Stimulated activated CD4-positive, alpha-beta T cell treated with anti-CD3 and anti-CD28 coated beads, Interleukin-15, amount 100 ng/mL, for 1 hour (primary cell): ENCODE results near the gene SLC39A7.
"Not testable (repeated sequence)": the region's sequence is repeated elsewhere in the genome, so short reads cannot be mapped to it uniquely, and the experiment has no call there.

Experiments used
- DNase-seq, 2 donors: peaks; one replicate each; pipeline ENCODE4 v3.0.0-alpha.2; 2020; ENCODE audit warnings: low read depth in 1 of 2, low spot score in 1 of 2

Gene SLC39A7

DNA sequence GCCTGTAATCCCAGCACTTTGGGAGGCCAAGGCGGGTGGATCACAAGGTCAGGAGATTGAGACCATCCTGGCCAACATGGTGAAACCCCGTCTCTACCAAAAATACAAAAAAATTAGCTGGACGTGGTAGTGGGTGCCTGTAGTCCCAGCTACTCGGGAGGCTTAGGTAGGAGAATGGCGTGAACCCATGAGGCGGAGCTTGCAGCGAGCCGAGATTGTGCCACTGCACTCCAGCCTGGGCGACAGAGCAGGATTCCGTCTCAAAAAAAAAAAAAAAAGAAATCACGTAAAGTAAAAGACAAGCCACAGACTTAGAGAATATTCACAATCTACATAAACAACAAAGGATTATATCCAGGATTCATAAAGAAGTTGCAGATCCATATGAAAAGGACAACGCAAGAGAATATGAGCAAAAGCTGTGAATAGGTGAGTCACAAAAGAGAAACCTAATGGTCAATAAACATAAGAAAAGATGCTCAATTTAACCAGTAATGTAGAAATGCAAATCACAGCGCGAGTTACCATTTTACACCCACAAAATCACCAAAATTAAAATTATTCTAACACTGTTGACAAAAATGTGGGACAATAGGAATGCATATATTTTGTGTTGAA lies 25.9 kb downstream of the SLC39A7 start:
- not testable (repeated sequence) for DNase-seq

DNA sequence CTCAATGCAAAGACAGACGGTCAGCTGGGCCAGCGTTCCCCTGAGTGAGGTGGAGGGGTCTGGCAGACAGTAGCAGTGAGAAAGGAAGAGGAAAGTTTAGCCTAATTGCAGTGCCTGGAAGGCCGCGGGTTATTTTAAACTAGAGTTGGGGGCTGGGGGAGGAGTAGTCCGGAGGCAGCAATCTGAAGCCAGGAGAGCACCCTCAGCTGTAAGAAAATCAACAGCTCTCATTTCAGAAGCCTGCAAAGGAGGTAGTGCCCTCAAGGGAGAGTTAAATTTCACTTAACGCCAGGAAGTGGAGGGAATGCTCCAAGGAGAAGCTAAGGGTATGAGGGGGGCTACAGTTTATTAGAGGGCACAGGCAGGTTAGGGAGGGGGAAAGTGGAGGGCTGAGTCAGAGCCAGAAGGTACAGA lies 34.6 kb downstream of the SLC39A7 start:
- no peak for DNase-seq

DNA sequence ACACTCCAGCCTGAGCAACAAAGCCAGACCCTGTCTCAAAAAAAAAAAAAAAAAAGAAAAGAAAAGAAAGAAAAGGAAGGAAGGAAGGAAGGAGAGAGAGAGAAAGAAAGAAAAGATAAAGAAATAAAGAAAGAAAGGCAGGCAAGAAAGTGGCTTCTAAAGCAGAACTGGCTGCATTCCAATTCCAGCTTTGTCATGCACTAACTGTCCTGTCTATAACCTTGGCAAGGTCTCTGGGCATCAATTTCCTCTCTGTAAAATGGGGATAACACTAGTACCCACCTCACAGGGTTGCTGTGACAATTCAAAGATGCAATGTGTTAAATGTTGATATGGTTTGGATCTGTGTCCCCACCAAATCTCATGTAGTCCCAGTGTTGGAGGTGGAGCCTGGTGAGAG lies 35.7 kb downstream of the SLC39A7 start:
- no peak for DNase-seq

- no peak for DNase-seq
Measured at GRCh38 chr6:33236852-33237251, 36.2 kb downstream of the SLC39A7 start.

- no peak for DNase-seq
Measured at GRCh38 chr6:33237741-33238140, 37.1 kb downstream of the SLC39A7 start.

DNA sequence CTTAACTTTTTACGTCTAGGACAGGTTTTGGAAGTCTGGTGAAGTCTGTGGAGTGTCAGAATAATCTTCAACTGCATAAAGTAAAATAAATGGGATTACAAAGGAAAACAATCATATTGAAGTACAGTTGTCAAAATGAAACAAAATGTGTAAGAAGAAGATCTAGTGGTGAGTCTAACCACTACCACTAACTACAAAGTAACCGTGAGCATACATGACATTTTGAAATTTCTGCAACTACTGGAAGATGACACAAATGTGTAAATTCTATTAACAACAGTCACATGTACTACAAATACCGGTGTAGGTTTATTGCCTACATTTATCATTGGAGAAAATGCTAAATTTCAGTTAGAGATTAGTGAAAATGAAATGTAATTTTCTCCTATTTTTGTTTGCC lies 41.3 kb downstream of the SLC39A7 start:
- DNase-seq: no peak

GRCh38 chr6:33243476-33243875 lies 42.8 kb downstream of the SLC39A7 start:
- no peak for DNase-seq

- peak; percentile 78 to 87 for DNase-seq
Measured at GRCh38 chr6:33247977-33248642, 47.4 kb downstream of the SLC39A7 start.

DNA sequence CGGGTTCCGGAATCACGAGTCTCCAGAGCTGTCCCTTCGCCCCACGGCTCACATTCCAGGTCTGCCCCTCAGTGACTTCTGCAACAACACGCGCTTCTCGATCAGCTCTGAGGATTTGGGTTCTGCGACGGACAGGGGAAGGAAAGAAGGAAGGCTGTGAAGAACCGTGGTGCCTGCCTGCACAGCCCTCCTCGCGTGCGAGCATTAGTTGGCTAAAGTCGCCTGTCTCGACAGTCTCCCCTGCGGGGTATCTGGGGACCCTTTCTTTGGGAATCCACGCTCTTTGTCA lies 47.9 kb downstream of the SLC39A7 start:
- no peak for DNase-seq

- peak; percentile 86 for DNase-seq
Measured at GRCh38 chr6:33248932-33249731, 48.5 kb downstream of the SLC39A7 start.

- DNase-seq: no peak
Measured at GRCh38 chr6:33249732-33250630, 49.3 kb downstream of the SLC39A7 start.

GRCh38 chr6:33250731-33251130 lies 50.1 kb downstream of the SLC39A7 start:
- no peak for DNase-seq

DNA sequence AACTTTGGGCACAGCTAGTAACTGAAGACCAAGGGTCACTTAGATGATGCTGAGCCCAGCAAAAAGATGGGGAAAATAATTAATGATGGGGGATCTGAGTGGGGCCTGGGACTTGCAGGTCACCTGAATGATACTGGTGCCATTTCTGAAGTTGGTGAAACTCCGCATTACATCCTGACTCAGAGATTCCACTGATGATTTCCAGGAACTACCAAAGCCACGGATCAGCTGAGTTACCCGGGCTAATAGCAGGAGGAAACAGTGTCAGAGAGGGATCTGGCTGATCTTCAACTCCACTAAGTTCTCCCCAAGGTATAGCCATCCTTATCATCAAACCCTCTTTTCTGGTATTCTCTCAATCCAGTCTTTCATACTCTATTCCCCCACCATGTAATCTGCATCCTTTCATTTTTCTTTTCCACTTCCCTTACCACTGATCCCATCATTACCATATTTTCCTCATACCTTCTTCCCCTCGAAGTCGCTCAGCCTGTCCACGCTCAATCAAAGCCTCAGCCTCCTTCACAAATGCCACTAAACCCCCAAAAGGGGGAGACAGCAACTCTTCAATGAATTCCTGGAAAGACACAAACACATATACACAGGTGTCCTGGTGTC lies 50.8 kb downstream of the SLC39A7 start:
- no peak for DNase-seq

GRCh38 chr6:33252759-33253158 lies 52.1 kb downstream of the SLC39A7 start:
- DNase-seq: no peak
